Activated gamma-delta T cell (primary cell): ENCODE measurements around the gene SMAD5.

Source experiments
- DNase-seq: peaks from one replicate; lab custom pipeline; 2025; lab: John Stamatoyannopoulos, UW

Gene SMAD5

DNA sequence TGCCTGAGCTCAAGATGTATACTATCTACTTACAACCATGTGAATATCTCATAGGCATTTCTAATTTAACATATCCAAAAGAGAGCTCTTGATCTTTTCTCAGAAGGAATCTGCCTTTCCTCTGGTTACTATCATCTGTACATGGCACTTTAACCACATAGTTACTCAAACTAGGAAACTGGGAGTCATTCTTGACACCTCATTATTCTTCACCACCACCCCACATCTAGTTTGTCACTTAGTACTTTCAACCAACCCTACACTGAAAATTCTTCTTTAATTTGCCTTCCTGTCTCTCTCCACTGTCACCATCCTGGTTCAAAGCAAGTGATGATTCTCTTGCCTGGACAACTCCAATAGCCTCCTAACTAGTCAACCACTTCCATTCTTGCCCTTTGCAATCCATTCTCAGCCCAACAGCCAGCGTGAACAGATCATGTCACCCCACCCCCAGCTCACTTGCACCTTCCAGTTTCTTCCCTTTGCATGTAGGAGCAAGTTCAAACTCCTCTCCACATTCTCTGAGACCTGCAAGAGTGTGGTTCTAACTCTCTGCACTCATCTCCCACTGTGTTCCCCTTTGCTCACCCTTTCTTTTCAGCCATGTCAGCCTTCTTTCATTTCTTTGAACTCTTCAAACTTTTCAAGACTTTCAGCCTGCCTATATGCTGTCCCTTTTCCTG, 17.3 kb upstream of the SMAD5 start:
- no peak for DNase-seq

DNA sequence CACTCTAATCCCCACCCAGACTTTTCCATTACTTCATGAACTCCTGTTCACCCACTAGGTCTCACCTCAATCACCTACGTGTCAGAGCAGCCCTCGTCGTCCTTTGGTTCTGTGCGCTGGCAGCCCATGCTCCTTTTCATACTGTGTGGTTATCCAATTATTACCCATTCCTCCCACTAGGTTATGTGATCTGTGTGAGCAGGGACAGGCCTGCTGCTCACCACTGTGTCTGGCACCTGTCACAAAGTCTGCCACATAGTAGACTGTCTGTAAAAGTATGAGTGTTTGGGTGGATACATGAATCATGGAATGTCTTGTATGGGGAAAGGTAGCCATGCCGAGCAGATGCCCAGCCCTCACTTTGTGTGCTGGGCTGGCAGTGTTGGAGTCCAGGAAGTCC, 12.1 kb upstream of the SMAD5 start:
- no peak for DNase-seq

DNA sequence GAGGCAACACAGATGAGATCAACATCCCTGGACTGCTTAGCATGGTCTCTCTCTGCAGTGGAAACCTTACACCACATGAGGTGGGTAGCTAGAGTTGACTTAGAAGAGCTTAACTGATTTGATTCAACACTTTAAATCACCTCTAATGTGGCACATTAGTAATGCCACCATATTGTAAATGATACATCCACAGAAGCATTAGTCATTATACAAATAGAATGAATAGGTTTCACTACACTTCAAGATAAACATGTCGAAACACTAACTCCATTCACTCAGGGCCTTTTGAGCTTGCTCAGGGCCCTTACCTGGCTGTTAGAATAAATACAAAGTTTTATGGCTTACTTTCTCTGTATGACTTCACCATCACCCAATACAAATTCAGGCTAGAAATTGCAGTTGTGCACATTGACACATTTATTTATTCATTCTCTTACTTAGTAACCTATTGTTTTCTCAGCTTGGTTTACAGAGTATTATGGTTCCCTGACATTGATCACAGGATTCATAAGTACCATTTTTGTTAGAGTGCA, 9.3 kb upstream of the SMAD5 start:
- no peak for DNase-seq

DNA sequence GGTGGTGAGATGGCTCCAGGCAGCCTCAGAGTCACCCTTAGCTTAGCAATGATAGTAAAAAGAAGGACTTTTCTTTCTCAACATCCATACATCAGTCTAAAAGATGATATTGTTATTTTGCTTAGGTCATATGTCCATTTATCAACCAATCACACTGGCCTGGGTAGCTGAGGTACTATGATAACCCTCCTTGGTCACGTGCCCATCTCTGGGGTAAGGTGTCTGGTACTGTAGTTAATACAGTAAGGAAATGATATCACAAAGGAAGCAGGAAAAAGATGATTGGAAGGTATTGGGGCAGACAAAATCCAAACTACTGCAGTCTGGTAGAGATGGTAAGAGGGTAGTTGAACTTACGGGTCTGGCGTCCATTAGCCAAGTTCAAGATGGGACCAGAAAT, 5.1 kb upstream of the SMAD5 start:
- no peak for DNase-seq

DNA sequence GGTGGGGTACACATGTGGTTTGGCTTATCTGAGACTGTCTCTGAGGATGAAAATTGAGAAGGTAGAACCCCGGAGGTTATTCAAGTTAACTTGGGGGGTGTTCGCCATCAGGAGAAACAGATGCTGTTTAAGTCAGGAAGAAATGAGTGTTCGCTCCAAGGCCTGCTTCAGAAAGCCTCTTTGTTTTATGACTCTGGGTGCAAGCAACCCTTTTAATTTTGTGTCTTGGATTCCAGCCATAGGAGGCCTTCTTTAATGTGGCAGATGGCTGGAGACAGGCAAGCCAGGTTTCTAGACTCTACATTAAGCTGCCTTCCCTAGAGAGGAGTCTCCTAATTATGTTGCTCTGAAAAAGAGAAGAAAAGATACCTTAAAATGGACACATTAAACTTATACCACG, 4.2 kb upstream of the SMAD5 start:
- DNase-seq, result no peak

DNA sequence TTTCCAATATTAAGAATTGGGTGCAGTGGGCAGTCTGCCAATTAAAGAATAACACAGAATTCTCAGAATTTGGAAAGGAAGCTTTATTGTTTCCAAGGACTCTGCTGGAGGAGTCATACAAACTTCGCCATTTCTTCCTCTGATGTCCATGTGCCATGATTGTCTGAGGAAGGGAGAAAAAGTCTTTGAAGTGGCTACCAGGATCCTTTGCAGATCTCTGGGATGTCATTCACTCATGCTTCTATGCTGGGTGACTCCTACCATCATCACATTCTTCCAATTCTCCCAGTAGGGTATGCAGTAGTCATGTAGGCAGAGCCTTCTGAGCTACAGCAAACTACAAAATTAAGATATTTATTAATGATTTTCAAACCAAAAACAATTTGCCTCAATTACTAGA, 3.2 kb upstream of the SMAD5 start:
- DNase-seq, result no peak

DNA sequence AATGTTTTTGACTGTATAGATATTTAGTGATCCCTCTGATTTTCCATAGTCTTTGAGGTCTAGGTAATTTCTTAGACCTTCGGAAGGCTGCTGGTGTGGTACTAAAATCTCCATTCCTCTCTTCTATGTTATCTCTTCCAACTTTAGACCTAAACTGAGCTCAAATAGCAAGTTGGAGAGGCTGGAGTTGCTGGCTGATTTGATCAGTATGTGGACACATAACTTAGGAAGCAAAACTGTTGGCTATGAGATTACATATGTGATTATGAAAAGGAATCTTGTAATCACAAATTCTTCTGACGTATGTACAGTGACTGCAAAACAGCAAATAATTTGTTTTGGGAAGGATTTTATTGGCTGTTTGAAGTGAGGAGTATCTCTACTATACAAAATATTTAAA, 2.1 kb upstream of the SMAD5 start:
- no peak for DNase-seq

DNA sequence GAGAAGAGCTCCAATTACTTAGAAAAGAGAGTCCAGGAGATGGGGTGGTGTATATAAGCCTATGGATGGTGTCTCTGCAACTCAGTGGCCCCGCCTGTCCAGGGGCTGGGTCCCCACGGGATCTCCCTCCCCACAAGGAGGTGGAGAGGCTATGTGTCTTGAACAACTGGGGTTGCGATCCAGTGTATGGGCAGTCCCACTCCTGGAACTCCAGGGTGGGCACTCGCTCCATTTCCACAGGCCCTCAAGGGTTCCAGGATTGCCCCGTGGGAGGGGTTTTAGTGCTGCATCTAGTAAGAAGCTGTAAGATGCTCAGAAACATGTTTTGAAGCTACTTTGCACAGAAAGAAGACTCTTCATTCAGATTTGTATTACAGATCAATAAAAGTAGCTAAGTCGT, 558 bp upstream of the SMAD5 start:
- DNase-seq, result no peak

DNA sequence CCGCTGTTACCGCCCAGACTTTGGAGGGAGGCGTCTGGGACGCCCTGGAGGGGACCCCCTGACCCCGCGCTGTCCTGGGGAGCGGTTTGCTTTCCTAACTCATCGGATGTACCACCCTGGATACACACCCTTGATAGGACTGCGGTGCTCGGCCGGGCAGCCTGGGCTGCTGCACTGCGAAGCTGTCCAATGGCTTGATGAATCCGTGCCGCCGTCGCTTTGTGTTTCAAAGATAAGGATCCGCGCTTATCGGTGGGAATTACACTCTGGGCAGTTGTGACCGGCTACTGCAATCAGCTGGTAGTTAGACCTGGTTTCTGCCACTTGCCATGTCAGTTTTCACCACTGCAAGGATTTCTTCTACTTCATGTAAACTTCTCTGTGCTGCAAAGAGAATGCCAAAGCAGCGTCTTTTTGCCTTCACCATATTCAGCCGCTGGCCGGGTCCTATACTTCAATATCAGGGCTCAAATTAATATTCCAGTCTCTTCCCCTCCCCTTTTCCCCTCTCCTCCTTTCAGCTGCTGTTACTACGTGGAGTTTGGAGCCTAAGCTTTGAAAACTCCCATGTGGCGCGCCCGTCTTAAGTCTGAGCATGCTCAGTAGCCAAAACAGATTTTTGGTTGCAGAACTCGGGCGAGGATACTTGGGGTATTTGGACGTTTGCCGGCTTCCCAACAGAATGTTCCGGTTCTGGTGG, 727 bp downstream of the SMAD5 start:
- no peak for DNase-seq

DNA sequence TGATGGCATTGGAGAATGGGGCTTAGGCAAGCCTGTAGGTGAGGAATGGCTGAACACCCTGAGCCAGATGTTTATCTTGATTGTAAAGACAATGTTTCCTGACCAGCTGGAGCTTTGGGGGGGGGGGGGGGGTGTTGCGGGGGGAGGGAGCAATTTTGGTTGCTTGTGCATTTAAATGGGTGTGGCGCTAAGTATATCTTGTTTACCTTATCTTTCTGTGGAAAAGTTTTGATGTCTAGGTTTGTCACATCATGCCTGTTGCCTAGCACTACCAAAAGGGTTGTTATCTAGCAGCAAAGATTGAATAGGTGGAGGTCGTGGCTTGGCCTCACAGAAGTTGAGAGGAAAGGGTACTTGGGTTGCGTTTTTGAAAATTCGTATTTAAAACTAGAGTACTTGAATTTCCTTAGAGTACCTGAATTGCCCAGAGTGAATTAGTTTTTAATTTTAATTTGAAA, 1.3 kb downstream of the SMAD5 start:
- no peak for DNase-seq

DNA sequence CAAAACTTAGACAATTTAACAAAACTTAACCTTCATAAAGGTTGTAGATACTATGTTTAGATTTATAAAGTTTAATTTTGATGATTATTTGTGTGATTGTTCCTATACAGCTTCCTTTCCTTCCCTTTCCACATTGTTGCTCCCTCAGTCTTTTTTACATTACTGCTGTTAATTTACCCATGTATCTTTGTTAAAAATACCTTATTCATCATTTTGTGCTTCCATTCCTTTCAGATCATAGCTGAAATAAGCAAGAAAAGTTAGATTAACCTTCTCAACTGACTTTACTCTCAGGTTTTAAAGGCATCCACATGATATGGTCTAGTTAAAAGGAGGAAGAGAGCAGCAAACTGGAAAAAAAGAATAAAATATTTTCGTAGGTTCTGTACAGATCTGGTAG, 2.0 kb downstream of the SMAD5 start:
- no peak for DNase-seq

DNA sequence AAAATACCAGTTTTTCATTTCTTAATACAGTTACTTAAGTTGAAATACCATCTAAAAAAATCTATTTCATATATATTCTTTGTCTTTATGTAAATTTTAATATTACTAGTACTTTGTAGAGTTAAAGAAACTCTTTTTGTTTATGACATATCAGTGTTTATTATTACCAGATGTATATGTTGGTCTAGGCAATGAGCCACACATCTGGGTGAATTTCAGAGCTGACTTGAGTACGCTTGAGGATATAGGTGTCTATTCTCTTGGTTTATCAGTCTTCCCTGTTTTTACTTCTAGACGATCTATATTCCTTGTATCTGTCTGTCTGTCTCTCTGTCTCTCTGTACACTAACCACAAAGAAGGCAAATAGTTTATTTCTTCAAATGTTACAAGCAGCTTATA, 2.9 kb downstream of the SMAD5 start:
- no peak for DNase-seq

DNA sequence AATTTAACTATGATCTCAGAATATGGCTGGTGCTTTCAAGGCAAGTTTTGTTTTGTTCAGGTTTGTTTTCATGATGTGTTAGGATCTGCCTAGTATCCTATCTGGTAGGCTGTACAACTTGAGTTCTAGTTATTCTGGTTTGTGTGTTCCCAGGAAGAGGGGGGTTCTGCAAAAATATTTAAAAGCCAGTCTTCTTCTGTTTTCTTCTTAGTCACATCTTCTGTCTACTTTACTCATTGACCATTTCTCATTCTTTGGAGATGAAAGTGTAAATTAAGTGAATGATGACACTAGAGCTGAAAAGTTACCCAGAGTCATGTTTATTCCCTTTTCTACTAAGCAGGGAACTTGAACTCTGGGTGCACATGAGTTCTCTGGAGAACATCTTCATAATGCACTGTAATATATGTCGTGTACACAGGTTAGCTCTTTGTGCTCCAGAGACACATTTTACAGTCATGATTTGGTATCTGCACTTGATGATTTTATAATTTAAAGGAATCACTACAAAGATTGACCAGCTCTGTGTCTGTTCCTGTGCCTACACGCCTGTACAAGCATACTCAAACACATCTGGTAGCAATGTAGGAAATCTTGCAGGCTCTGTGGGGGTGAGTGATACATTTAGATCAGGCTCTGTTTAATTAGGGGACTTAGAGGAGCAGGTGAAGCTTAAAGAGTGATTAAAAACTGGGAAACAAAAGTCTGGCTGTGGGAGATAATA, 5.0 kb downstream of the SMAD5 start:
- DNase-seq, result no peak

DNA sequence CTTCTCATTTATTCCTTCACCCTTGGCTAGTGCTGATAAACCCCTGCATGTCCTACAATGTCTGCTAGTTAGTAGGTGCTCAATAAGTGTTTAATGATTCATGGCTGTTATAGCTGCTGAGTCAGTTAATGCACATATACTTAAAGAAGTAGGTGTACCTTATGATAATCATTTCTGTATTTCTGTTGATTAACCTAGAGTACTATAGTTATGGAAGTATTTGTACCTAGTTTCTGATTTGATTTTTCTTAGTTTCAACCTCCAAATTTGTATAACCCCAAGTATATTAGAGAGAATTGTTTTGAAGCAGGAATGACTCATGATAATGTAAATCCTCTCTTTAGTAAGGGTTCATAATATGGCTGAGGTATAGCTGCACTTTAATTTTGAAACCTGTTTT, 8.9 kb downstream of the SMAD5 start:
- DNase-seq, result no peak

DNA sequence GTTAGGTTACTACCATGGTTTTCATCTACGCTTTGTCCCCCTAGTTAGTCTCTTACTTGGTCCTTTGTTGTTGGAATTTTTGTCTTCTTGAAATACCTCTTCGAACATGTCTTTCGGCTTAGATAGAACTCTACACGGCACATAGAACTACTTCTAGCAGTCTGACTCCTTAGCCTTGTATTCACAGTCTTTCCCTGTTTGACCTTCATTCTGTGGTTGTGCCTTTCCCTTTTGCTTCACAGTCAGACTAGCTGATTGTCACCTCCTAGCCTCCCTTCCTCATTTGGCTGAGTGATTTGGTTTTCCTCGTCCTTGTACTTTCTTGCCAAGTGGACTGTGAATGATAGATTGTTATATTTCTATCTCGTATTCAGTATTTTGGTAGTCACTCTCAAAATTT, 10.7 kb downstream of the SMAD5 start:
- DNase-seq, result no peak

DNA sequence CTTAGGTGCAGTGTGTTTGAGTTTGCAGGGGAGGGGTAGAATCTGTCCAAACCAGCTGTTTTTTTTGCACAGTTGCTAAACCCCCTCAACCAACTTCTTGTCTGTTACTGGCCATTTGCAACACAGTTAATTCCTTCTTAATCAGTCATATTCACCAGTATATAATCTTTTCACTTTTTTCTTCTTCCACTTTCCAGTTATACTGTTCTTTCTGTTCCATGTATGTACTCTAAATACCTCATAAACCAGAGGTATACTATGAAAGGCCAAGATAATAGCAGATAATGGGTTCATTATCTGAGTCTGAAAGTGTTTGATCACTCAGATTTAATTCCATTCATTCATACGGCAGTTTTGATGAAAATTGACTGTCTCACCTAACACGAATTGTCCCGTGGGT, 11.1 kb downstream of the SMAD5 start:
- DNase-seq, result no peak

DNA sequence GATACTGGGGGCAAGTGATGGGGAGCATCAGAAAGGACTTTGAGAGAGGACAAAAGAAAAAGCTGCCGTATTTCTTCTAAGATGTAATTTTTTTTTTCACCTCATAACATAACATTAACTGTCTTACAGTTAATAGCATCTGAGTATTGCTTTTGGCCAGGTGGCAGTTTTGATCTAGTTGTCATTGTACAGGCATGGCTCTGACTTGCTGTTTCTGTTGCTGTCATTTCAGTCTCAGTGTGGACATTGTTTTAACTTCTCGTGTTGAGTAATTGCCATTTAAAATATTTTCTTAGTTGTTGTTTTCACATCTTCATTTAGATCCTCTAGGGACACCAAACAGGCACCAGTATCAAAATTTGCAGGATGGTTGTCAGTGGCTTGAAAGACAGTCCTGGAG, 12.4 kb downstream of the SMAD5 start:
- DNase-seq, result no peak

DNA sequence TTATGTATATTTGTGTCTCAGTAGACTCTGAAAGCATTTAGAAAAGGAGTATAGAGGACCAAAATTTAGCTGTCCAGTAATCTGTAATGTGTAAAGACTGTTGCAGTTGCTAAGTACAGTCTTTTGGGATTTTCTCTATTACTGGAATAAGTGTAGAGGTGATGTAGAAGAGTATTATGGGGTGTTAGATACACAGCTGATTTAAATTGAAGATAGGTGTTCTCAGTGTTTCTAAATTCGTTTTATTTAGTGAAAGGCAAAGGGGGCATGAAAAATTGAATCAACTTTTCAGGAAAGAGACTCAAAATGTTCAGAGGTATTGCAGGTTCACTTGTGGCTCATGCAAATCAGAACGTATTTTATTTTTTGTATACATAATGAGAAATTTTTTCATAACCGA, 13.6 kb downstream of the SMAD5 start:
- no peak for DNase-seq

DNA sequence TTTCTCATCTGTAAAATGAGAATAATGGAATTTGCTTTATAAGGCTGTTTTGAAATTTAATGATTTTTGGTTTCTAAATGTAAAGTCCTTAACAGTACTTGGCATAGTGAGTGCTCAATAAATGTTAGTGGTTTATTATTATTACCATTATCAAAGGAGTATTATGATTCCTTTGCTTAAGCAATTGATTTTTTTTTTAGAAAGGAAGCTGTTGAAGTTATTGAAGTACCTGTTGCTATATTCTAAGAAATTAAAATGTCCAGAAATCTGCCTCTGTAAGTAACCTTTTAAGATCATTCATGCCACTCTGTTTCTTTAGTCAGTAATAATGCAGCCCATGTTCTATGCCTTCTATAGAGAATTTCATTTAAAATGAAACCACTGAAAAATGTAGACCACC, 15.0 kb downstream of the SMAD5 start:
- no peak for DNase-seq

DNA sequence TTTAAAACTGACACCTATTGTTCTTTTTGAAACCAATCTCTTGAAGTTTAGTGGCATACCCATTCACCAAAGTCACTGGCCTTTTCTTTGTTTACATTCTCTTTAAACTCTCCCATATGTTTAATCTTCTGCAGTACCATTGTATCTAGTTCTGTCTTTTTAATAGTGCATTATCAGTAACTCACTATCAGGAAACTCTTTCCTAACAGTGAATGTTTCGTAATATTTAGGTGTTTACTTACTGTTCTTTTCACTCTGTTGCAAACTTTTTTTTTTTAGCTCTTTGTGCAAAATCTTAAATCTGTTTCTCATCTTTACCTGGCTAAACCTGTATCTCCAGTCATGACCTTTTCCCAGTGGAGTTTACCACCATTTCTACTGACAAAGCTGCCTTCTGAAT, 17.2 kb downstream of the SMAD5 start:
- DNase-seq, result no peak

DNA sequence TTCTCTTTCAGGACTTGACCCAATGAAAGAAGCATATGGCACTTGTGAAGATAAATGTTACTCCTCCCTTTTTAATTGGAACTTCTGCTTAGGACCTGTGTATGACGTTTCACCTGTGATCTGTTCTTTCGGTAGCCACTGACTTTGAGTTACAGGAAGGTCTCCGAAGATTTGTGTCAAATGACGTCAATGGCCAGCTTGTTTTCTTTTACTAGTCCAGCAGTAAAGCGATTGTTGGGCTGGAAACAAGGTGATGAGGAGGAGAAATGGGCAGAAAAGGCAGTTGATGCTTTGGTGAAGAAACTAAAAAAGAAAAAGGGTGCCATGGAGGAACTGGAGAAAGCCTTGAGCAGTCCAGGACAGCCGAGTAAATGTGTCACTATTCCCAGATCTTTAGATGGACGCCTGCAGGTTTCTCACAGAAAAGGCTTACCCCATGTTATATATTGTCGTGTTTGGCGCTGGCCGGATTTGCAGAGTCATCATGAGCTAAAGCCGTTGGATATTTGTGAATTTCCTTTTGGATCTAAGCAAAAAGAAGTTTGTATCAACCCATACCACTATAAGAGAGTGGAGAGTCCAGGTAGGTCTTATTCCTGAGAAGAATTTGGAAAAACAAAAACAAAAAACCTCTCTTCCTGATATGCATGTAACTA, 21.1 kb downstream of the SMAD5 start:
- no peak for DNase-seq

DNA sequence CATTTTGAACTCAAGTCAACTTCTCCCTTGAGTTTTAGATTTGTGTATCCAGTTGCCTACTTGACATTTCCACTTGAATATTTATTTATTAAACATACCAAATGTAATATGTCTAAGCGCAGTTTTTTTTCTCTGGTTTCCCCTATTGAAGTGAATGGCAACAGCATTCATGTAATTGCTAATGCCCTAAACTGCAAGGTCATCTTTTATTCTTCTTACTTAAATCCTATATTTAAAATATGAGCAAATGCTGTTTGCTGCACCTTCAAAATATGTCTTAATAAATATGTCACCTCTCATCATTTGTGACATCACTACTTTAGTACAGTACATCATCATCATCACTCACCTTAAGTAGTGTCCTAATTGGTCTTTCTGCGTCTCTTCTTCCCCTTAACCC, 22.4 kb downstream of the SMAD5 start:
- no peak for DNase-seq

DNA sequence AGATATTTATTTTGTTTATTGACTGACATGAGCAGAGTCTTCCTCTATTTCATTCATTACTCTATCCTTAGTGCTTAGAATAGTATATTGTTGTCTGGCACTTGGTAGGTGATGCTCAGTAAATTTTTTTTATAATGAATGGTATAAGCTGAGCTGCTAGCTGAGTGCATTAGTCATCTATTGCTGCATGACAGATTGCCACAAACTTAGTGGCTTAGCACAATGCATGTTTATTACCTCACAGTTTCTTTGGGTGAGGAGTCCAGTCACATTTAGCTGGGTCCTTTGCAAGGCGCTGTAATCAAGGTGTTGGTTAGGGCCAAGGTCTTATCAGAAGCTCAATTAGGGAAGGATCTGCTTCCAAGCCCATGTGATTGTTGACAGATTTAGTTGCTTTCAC, 23.1 kb downstream of the SMAD5 start:
- DNase-seq, result no peak
